ENCODE data around the gene GIPC3. TPM values are rescaled to one million over a fixed set of nuclear protein-coding genes. Genes with fewer than 3 reads are reported as not detected.

GIPC3 gene
- total RNA-seq, 1 donor from 2014 or later, result 6.1 TPM

DNA sequence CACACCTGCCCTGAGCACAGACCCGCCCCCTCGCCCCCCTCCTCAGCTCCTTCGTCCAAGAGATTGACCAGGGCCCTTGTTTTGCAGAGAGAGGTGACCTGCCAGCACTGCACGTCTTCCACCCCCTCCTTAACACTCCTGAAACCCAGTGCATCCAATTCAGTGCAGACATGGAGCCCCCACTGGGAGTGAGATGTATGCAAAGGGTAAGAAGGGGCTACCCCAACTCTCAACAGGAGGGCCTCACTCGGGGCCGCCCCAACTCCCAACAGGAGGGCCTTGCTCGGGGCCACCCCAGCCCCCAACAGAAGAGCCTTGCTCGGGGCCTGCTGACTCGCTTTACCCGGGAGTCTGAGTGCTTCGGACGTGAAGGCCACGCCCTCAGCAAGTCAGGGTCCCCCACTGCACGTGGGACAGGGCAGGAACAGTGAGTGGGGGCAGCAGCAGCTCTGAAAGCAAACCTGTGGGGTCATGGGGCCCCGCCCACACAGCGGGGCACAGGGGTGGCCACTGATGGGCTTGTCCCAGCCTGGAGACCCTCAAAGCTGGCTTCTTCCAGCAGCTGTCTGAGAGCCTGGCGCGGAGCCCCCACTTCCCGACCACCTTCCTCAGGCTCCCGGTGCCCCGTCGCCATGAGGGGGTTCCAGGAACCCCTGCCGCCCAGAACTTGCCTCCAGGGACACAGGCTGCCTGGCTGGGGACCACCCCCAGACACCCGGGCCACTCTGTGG, 35.7 kb downstream of the GIPC3 start:
- H3K9me3 ChIP-seq, result no peaks in the 10 kb centered on the region
- TF ChIP-seq, protein P1, sequence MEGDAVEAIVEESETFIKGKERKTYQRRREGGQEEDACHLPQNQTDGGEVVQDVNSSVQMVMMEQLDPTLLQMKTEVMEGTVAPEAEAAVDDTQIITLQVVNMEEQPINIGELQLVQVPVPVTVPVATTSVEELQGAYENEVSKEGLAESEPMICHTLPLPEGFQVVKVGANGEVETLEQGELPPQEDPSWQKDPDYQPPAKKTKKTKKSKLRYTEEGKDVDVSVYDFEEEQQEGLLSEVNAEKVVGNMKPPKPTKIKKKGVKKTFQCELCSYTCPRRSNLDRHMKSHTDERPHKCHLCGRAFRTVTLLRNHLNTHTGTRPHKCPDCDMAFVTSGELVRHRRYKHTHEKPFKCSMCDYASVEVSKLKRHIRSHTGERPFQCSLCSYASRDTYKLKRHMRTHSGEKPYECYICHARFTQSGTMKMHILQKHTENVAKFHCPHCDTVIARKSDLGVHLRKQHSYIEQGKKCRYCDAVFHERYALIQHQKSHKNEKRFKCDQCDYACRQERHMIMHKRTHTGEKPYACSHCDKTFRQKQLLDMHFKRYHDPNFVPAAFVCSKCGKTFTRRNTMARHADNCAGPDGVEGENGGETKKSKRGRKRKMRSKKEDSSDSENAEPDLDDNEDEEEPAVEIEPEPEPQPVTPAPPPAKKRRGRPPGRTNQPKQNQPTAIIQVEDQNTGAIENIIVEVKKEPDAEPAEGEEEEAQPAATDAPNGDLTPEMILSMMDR (IDR thresholded peaks at IDR 0.05), result no peak
- H3K4me3 ChIP-seq, result no peak overlapping the region
- no peak for DNase-seq (ENCODE audit: low spot score in 2 of 2)
- H3K4me1 ChIP-seq, result peaks cover 9 to 18% of the 10 kb centered on the region in 2 donors
- intact Hi-C loops (cut with DNase I), result no loop called here
- no peaks in the 10 kb centered on the region for H3K27me3 ChIP-seq
- H3K36me3 ChIP-seq, result peaks cover 26 to 39% of the 10 kb centered on the region in 2 donors
- no peak overlapping the region for H3K27ac ChIP-seq

DNA sequence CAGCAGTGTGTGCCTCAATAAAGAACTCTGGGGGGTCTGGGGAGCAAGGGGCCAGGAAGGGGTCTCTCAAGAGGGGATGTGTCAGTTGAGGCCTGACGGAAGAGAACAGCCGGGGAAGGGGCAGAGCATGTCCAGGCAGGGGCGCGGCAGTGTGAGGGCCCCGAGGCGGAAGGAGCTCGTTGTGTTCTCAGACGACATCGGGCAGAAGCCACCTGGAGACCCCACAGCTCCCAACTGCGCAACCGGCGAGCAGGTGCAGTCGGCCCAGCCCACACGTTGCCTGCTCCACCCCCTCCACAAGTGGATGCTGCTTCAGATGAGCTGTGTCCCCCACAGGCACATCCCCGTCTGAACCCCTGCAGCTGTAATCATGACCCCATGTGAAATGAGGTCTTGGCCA, 36.4 kb downstream of the GIPC3 start:
- no peak overlapping the region for H3K27ac ChIP-seq
- no peak for DNase-seq (ENCODE audit: low spot score in 2 of 2)
- TF ChIP-seq, protein P1 (IDR thresholded peaks at IDR 0.05), result no peak
- intact Hi-C loops (cut with DNase I), result no loop called here
- peaks cover 26 to 39% of the 10 kb centered on the region in 2 donors for H3K36me3 ChIP-seq
- peaks cover 10 to 19% of the 10 kb centered on the region in 2 donors for H3K4me1 ChIP-seq
- no peaks in the 10 kb centered on the region for H3K9me3 ChIP-seq
- no peak overlapping the region for H3K4me3 ChIP-seq
- H3K27me3 ChIP-seq, result no peaks in the 10 kb centered on the region

DNA sequence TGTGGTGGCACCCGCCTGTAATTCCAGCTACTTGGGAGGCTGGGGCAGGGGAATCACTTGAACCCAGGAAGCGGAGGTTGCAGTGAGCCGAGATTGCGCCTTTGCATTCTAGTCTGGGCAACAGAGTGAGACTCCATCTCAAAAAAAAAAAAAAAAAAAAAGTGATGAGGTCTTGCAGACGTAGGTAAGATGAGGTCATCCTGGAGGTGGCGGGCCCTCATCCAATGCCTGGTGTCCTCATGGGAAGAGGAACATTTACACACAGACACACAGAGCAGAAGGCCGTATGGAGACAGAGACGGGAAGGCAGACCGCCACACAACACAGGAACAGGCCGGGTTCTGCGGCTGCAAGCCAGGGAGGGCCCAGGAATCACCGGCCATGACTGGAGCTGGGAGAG, 36.9 kb downstream of the GIPC3 start:
- H3K4me3 ChIP-seq, result no peak overlapping the region
- H3K4me1 ChIP-seq, result peaks cover 10 to 19% of the 10 kb centered on the region in 2 donors
- no peak overlapping the region for H3K27ac ChIP-seq
- TF ChIP-seq, protein P1 (IDR thresholded peaks at IDR 0.05), result no peak
- H3K9me3 ChIP-seq, result no peaks in the 10 kb centered on the region
- intact Hi-C loops (cut with DNase I), result no loop called here
- H3K36me3 ChIP-seq, result peaks cover 26 to 38% of the 10 kb centered on the region in 2 donors
- DNase-seq (ENCODE audit: low spot score in 2 of 2), result no peak
- no peaks in the 10 kb centered on the region for H3K27me3 ChIP-seq

DNA sequence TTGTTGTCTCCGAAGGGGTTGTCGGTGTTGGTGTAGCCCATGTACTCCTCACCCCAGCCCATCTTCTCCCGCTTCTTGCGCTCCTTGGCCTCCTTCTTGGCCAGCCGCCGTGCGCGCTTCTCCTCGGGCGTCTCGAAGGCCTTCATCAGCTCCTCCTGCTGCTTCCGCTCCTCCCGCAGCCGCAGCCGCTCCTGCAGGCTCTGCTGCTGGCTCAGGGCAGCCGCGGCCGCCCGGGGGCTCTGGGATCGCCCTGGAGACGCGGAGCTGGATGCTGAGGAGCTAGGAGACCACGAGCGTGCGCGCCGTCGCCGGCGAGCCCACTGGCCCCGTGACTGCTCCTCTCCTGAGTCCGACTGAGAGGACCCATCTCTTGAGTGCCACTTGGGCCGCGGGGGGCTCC, 38.4 kb downstream of the GIPC3 start:
- no peaks in the 10 kb centered on the region for H3K9me3 ChIP-seq
- intact Hi-C loops (cut with DNase I), result no loop called here
- peaks cover 10 to 15% of the 10 kb centered on the region in 2 donors for H3K4me1 ChIP-seq
- no peak overlapping the region for H3K4me3 ChIP-seq
- peaks cover 26 to 34% of the 10 kb centered on the region in 2 donors for H3K36me3 ChIP-seq
- H3K27ac ChIP-seq, result no peak overlapping the region
- no peak for DNase-seq (ENCODE audit: low spot score in 2 of 2)
- no peaks in the 10 kb centered on the region for H3K27me3 ChIP-seq
- TF ChIP-seq, protein P1 (IDR thresholded peaks at IDR 0.05), result no peak

DNA sequence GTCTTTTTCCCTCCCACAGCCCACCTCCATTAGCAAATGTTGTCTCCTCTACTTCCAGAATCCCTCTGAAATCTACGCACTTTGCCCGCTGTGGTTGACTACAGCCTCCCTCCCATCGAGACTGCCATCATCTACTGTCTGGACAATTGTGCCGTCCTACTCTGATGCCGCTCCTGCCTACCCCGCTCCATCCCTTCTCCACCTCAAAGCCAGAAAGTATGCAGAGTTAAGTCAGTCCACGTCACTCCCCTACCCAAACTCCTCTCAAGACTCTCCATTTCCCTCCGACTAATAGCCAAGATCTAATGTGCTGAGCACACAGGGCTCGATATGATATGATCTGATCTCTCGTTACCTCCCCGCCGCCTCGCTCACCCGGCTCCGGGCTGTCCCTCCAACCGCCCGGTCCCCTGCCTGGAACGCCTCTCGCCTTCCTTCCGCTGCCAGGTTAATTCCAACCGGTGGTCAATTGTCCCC, 40.8 kb downstream of the GIPC3 start:
- peak overlapping the region; percentile 74 to 94 for H3K4me3 ChIP-seq
- H3K27me3 ChIP-seq, result no peaks in the 10 kb centered on the region
- intact Hi-C loops (cut with DNase I), result loop anchor here (2.0 kb wide), 2 partner anchors 75 to 843 kb away; partner anchors contain the start of genes PIP5K1C and SGTA
- peaks cover 17 to 32% of the 10 kb centered on the region in 2 donors for H3K36me3 ChIP-seq
- TF ChIP-seq, protein P1 (IDR thresholded peaks at IDR 0.05), result no peak
- no peaks in the 10 kb centered on the region for H3K9me3 ChIP-seq
- DNase-seq (ENCODE audit: low spot score in 2 of 2), result no peak
- H3K4me1 ChIP-seq, result peaks cover 10 to 15% of the 10 kb centered on the region in 2 donors
- H3K27ac ChIP-seq, result peak overlapping the region; percentile 91 to 93
